ENCODE measurements around the gene S100A7A.

DNA sequence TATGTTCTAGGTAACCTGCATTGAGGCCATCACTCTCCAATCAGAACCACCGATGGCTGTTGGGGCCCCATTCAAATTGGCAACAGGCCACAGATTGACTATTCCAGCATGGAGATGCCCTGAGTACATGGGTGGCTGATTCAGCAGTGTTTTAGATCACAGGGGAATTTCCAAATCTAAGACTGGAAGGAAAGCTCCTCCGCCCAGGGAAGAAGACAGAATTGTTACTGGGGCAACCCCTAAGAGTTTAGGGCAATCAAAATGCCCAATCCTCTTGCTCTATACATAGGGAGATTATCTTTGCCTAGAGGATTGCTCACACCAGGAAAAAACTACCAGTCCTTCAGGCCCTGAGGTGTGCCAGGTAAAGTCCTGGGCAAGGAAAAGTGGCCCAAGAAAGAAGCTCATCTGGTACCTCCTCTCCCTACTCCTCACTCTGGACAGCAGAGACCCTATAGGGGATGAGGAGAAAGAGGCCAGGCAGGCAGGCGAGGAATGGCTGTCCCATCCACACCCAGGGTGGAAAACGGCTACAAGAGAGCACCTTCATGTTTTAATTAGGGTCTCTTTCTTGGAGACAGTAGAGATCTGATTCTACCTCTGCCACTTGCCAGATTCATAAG, 31.3 kb upstream of the S100A7A start:
- TF ChIP-seq, protein P1, sequence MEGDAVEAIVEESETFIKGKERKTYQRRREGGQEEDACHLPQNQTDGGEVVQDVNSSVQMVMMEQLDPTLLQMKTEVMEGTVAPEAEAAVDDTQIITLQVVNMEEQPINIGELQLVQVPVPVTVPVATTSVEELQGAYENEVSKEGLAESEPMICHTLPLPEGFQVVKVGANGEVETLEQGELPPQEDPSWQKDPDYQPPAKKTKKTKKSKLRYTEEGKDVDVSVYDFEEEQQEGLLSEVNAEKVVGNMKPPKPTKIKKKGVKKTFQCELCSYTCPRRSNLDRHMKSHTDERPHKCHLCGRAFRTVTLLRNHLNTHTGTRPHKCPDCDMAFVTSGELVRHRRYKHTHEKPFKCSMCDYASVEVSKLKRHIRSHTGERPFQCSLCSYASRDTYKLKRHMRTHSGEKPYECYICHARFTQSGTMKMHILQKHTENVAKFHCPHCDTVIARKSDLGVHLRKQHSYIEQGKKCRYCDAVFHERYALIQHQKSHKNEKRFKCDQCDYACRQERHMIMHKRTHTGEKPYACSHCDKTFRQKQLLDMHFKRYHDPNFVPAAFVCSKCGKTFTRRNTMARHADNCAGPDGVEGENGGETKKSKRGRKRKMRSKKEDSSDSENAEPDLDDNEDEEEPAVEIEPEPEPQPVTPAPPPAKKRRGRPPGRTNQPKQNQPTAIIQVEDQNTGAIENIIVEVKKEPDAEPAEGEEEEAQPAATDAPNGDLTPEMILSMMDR (IDR thresholded peaks at IDR 0.05; ENCODE audit: extremely low read depth in 1 of 2, insufficient read depth in 1 of 2, low read depth in 1 of 2, low read length in 2 of 2): no peak
- TF ChIP-seq FOS (IDR thresholded peaks at IDR 0.05; ENCODE audit: borderline replicate concordance, insufficient read depth, low read length): no peak
- TF ChIP-seq EZH2 (IDR thresholded peaks at IDR 0.05; ENCODE audit: borderline replicate concordance, low read depth, low read length, severe bottlenecking): no peak
- no peak for TF ChIP-seq POLR2A (IDR thresholded peaks at IDR 0.05; ENCODE audit: low read depth, low read length)
- no peak for TF ChIP-seq POLR2AphosphoS5 (IDR thresholded peaks at IDR 0.05; ENCODE audit: insufficient read depth, low read depth, low read length)
- TF ChIP-seq, protein P2, sequence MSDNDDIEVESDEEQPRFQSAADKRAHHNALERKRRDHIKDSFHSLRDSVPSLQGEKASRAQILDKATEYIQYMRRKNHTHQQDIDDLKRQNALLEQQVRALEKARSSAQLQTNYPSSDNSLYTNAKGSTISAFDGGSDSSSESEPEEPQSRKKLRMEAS (IDR thresholded peaks at IDR 0.05; ENCODE audit: insufficient read depth, insufficient read length): no peak
- TF ChIP-seq MYC (IDR thresholded peaks at IDR 0.05; ENCODE audit: low read depth, low read length): no peak
- TF ChIP-seq GATA2 (IDR thresholded peaks at IDR 0.05; ENCODE audit: insufficient read depth, insufficient read length, low read depth, low read length): no peak

All from endothelial cell of umbilical vein (primary cell).